HG03103 (cell line): Measurements from ENCODE around the gene C4orf50.

Experiments
- ATAC-seq: cut with Tn5 transposase; IDR thresholded peaks from one replicate; pipeline ENCODE4 v1.9.1; 2021; ENCODE audit warnings: low read depth; ENCODE audit not compliant: unreplicated experiment

Gene C4orf50

DNA sequence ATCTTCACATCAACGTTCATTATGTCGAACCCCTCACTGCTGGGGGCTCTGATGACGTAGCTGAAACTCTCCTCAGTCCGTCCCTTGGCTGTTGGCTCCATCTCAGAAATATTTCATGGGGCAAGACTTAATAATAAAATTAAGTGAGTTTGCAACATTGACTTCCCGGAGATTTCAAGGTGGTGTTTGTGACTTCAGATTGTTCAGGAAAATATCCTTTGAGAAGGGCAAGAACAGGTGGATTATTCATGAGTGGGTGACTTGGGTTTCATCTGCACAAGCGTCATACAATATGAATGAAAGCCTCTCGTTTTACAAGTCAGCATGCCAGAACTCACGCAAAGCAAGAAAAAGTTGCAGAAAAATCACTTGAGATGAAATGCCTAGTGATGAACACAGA lies at the start of gene C4orf50:
Gene C4orf50 (minus strand): TSS at position 101 of the 400 bp plus-strand sequence.
- ATAC-seq: no peak

- no peak for ATAC-seq
Measured at GRCh38 chr4:6065934-6066590, 47.8 kb upstream of the C4orf50 start.

DNA sequence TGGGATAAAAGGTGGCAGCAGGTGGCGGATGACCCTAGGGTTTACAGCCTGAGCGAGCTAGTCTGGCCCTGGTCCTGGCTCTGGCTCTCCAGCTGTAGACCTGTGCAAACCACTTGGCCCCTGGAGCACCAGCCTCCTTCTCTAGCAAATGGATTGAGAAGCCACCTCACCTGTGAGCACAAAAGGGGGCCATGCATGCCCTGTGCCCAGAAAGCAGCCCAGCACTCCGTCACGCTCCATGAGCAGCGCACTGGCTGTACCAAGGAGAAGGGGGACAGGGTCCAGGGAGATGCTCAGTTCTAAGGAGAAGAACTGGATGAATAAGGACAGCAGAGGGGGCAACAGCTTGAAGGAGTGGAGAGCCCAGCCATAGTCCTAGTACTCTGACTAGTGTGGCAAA lies 46.9 kb upstream of the C4orf50 start:
- no peak for ATAC-seq

- no peak for ATAC-seq
Measured at GRCh38 chr4:6064383-6064782, 46.2 kb upstream of the C4orf50 start.

- no peak for ATAC-seq
Measured at GRCh38 chr4:6063684-6064083, 45.5 kb upstream of the C4orf50 start.

DNA sequence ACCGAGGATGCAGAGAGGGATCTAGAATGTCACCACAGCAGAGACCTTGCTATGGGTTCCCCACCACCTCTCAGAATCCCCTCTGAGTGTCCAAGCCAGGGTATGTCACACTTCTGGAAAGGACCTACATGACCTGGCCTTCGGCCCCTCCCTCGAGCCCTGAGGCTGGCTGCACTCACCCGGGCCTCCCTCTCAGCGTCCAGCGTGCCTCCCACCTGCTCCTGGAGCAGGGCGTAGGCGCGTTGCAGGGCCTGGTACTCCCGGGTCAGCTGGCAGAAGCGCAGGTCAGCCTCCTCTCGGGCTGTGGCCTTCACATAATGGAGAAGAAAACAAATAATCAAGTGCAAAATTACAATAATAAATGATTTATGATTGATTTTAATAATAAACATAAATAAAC lies 43.9 kb upstream of the C4orf50 start:
- no peak for ATAC-seq

DNA sequence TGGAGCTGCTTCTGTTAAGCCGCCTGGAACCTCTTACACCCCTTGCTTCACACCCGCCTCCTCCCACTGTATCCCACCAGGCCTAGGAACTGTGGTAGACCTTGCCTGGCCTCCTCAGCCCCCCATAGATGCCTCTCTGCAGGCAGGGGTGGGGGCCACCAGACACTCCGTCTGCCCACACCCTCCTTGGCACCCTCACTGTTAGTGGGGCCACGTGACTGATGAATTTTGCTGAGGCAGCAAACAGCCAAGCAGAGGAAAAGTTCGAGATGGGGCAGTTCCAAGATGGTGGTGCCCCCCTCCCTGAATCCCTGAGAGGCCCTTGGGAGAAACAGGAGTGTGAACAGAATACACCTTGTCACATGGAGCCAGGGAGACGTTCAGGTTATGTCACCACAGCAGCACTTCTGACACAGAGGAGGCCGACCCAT lies 41.2 kb upstream of the C4orf50 start:
- ATAC-seq: no peak

DNA sequence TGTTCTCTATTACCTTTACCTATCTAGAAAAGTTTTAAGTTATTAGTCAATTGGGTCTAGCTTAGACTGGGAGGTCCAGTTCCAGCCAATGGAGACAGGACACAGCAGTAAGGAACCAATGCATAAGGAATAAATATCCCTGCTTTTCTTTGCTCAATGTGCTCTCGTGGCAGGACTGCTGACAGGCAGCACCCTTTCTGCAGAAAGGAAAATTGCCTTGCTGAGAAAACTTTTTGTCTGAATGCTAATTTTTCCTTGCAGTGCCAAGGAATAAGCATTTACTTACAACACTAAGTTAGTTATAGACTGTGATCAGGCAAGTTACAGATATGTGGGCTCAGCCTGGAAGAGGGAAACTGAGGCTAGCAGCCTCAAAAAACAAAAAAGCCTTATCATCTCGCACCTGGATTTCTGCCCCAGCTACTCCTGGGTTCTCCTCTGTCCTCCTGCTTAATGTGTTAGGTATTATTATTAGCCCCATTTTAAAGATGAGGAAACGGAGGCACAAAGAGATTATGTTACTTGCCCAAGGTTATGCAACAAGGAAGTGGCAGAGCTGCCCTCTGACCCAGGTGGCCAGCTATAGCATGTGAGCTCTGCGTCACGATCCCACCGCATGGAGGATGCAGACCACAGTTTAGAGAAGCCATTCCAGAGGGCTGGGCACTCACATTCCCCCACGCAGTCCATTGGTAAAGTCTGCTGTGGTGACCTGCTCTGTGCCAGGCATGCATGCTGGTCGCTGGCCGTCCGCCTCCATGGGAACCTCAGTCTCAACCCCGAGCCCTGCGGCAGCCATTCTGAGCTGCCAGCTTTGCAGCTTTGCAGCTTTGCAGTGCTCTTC lies 40.5 kb upstream of the C4orf50 start:
- no peak for ATAC-seq

- ATAC-seq: no peak
Measured at GRCh38 chr4:6056976-6057766, 38.9 kb upstream of the C4orf50 start.

- no peak for ATAC-seq
Measured at GRCh38 chr4:6055436-6055835, 37.2 kb upstream of the C4orf50 start.

- ATAC-seq: no peak
Measured at GRCh38 chr4:6055030-6055429, 36.8 kb upstream of the C4orf50 start.

DNA sequence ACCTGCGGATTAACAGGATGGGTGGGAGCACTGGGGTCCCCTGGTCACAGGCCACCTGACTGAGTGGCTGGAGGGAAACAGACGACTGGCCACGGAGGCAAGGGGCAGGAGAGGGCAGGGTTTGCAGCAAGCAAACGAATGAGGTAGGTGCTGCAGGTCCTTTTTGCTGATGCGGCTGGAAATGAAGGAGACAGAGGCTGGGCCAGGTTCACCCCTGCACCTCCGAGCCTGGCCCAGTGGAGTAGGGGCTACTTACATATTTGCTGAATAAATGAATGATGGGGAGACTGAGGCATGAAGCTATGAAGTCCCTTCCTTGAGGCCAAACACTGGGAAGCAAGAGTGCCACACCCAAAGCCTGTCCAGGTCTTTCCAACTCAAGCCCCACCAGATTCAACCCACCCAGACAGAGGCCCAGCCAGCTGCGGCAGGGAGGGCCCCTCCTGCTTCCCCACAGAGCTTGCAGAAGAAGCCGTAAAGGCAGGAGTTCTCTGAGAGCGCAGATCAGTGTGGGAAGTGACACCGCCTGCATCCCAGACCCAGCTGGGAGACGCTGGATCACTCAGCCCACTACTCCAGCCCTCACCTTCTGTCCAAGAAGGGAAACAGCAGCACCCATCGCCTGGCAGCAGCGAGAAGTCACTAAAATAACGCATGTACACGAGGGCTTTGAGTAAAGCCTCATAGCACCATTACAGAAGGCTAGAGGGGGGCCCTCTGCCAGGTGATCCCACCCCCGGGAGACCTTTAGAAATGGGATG lies 36.1 kb upstream of the C4orf50 start:
- ATAC-seq: no peak

GRCh38 chr4:6052679-6053078 lies 34.4 kb upstream of the C4orf50 start:
- ATAC-seq: no peak

DNA sequence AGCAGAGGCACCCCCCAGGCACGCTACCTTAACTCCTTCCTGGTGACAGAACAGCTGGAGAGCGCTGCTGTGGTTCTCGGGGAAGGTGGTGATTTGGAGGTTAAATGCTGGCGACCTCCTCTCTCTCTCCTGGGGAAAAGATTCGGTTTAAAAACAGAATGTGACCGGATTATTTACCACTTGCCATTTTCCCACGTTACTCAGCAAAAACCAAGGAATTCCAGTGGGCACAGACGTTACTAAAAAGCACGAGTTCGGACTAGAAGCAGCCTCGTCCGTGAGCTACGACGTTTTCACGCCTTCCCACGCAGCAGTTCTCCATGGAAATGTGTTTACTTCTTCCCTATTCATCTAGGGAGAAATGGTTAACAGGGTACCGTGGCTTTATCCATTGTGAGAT lies 32.3 kb upstream of the C4orf50 start:
- no peak for ATAC-seq

DNA sequence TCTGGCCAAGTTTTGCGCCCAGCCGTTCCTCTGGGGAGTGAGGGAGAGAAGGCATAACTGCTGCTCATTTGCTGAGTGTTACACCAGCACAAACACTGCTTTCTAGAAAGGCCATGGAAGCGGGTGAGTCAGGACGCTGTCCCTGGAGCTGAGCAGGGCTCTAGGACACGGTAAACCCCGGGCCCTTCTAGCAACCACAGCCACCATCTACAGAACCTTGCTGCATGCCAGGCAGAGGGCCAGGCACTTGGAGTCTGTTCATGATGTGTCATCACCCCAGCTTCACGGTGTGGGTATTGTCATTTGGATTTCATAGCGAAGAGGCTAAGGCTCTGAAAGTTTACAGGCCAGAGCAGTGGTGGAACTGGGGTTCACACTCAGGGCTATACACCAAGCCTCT lies 31.8 kb upstream of the C4orf50 start:
- ATAC-seq: no peak

DNA sequence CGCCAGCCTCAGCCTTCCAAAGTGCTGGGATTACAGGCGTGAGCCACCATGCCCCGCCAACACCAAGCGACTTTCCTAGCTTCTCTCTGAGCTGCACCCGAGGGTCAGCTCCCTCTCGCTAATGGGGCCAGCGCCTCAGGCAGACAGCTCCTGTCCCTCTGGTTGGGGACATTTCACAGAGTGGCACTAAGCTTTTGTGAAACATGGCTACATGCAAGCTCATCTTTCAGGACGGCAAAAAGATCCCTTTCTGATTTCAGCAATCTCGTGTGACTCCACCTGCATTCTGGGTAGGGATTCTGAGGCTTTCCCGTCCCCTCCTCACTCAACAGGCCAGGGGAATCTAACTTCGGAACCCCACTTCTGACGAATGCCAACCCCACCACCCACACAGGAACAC lies 31.0 kb upstream of the C4orf50 start:
- ATAC-seq: no peak

- ATAC-seq: no peak
Measured at GRCh38 chr4:6048537-6048936, 30.3 kb upstream of the C4orf50 start.

- no peak for ATAC-seq
Measured at GRCh38 chr4:6047130-6047673, 29.0 kb upstream of the C4orf50 start.

- ATAC-seq: no peak
Measured at GRCh38 chr4:6046526-6047129, 28.4 kb upstream of the C4orf50 start.

GRCh38 chr4:6044805-6045204 lies 26.6 kb upstream of the C4orf50 start:
- ATAC-seq: no peak
